ENCODE measurements around the gene VWA5B1.

VWA5B1 gene

GRCh38 chr1:20351911-20352701 is 61.4 kb downstream of the VWA5B1 start:
- no peak overlapping the region for H3K4me3 ChIP-seq (replicated peaks; ENCODE audit: low read depth, low read length)
- TF ChIP-seq, protein P1, sequence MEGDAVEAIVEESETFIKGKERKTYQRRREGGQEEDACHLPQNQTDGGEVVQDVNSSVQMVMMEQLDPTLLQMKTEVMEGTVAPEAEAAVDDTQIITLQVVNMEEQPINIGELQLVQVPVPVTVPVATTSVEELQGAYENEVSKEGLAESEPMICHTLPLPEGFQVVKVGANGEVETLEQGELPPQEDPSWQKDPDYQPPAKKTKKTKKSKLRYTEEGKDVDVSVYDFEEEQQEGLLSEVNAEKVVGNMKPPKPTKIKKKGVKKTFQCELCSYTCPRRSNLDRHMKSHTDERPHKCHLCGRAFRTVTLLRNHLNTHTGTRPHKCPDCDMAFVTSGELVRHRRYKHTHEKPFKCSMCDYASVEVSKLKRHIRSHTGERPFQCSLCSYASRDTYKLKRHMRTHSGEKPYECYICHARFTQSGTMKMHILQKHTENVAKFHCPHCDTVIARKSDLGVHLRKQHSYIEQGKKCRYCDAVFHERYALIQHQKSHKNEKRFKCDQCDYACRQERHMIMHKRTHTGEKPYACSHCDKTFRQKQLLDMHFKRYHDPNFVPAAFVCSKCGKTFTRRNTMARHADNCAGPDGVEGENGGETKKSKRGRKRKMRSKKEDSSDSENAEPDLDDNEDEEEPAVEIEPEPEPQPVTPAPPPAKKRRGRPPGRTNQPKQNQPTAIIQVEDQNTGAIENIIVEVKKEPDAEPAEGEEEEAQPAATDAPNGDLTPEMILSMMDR (IDR thresholded peaks at IDR 0.05; ENCODE audit: low read length, missing control alignments), result no peak
- no peak for DNase-seq (ENCODE audit: low read depth)

GRCh38 chr1:20353836-20354235 is 63.2 kb downstream of the VWA5B1 start:
- no peak overlapping the region for H3K4me3 ChIP-seq (replicated peaks; ENCODE audit: low read depth, low read length)
- DNase-seq (ENCODE audit: low read depth), result no peak
- TF ChIP-seq, protein P1 (IDR thresholded peaks at IDR 0.05; ENCODE audit: low read length, missing control alignments), result no peak

DNA sequence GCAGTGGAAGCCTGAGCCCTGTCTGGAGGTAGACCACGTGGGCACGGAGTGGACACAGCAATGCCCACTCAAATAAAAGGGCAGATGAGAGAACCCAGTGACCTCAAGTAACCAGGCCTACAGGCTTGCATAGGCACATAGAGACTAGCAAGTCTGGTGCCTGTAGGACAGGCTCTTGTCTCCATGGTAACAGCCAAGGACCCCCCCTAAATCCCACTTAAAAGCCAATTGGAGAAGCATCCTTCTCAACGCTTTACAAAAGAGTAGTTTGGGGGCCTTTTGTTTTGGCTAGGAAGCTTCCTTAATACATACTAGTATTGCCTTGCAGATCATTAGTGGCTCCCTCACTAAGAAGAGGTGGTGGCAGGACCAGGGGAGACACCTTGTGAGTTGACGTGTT is 63.9 kb downstream of the VWA5B1 start:
- TF ChIP-seq, protein P1 (IDR thresholded peaks at IDR 0.05; ENCODE audit: low read length, missing control alignments), result no peak
- no peak overlapping the region for H3K4me3 ChIP-seq (replicated peaks; ENCODE audit: low read depth, low read length)
- DNase-seq (ENCODE audit: low read depth), result no peak

- TF ChIP-seq, protein P1 (IDR thresholded peaks at IDR 0.05; ENCODE audit: low read length, missing control alignments), result no peak
- no peak for DNase-seq (ENCODE audit: low read depth)
- H3K4me3 ChIP-seq (replicated peaks; ENCODE audit: low read depth, low read length), result no peak overlapping the region
These were observed 64.6 kb downstream of the VWA5B1 start for GRCh38 chr1:20355101-20355827.

DNA sequence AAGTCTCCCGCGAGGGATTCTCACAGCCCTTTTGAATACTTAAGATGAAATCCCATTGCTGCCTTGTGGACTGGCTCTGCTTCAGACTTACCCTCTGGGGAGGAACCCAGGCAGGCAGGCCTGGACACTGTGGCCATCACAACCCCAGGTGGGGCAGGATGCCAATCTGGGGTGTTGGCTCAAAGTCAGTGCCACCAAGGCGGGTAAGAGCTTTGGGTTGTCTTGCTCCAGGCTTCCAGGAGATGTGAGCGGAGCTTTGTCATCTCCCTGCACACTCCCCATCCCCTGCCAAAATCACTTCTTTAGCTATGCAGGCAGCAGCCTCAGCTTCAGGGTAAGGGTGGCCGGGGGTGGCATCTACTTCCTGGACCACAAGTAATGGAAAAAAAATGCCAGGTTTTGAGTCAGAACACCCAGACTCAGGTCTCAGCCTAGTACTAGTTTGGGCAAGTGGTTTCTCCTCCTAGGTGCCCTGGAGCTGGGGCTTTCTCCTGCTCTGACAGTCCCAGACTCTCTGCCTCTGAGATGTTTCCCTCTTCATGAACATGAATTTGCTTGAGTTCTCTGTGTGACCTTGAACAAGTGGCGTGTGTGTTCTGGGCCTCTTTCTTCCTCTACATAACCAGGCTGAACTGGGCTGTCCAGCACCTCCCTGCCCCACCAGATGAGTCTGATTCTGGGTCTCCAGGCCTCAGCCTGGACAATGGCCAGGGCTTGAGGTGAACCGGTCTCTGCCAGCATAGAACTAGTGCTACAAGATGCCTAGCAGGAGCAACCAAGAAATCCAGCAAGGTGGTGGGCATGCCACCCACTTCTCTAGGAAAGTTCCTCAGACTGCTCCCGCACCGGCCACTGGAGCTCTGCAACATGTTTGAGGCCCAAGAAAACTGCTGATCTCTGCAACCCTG is 65.4 kb downstream of the VWA5B1 start:
- no peak overlapping the region for H3K4me3 ChIP-seq (replicated peaks; ENCODE audit: low read depth, low read length)
- DNase-seq (ENCODE audit: low read depth), result no peak
- TF ChIP-seq, protein P1 (IDR thresholded peaks at IDR 0.05; ENCODE audit: low read length, missing control alignments), result no peak

DNA sequence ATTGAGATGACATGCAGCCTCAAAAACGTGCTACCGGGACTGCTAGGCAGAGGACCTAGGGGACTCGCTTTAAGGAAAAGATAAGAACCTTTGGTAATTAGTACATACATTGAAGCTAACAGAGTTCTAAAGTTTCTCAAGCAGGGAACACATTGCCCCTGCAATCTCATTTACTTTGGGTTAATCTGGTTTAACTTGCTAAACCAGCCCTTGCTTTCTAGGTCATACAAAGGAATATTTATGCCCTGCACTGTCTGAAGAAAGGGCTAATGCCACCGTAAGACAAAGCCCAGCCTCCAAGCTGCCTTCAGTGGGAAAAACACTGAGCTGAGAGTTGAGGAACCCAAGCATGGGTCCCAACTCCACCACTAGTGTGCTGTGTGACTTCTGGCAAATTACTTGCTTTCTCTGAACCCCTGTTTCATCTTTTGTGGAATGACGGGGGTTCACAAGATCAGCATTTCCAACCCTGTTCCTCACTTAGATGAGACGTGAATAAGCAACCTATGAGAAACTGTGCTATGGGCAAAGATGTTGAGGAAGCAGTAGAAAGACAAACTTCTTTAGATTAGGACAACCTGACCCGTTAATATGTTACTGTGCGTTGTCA is 66.3 kb downstream of the VWA5B1 start:
- no peak for DNase-seq (ENCODE audit: low read depth)
- TF ChIP-seq, protein P1 (IDR thresholded peaks at IDR 0.05; ENCODE audit: low read length, missing control alignments), result no peak
- no peak overlapping the region for H3K4me3 ChIP-seq (replicated peaks; ENCODE audit: low read depth, low read length)
